Stomach (tissue), 9 donors: Measurements from ENCODE around the gene SLC39A1. TPM values are rescaled to one million over a fixed set of nuclear protein-coding genes. Genes with fewer than 3 reads are reported as not detected.
A peak's percentile ranks its signal among the peaks of the same experiment; 100 is the strongest.
"Not testable (repeated sequence)": the region's sequence is repeated elsewhere in the genome, so short reads cannot be mapped to it uniquely, and the experiment has no call there.

Source experiments
- DNase-seq, 2 donors: peaks; one replicate each; pipeline versions ENCODE4 v3.0.0 to v3.0.0-alpha.2; 2013 to 2019
- H3K27ac ChIP-seq, 5 donors: fragments of 200-600 bp in 4 of 5; sonication (generic) in 4 of 5; one replicate each; pipeline ENCODE4 v1.5.1; 2013 to 2019; ENCODE audit warnings: mild to moderate bottlenecking in 1 of 5, moderate library complexity in 1 of 5
- H3K27me3 ChIP-seq, 3 donors: fragments of 200-600 bp; sonication (generic); one replicate each; pipeline ENCODE4 v1.5.1; 2017 to 2019; ENCODE audit warnings: mixed run types in 1 of 3
- H3K36me3 ChIP-seq, 4 donors: fragments of 200-600 bp; sonication (generic); 1 replicate in 3 of 4; 2 replicates in 1 of 4; pipeline ENCODE4 v1.5.1; 2016 to 2019
- H3K4me1 ChIP-seq, 4 donors: fragments of 200-600 bp; sonication (generic); one replicate each; pipeline ENCODE4 v1.5.1; 2016 to 2019
- H3K4me3 ChIP-seq, 4 donors: fragments of 200-600 bp; sonication (generic) in 3 of 4; one replicate each; pipeline ENCODE4 v1.5.1; 2016 to 2019; ENCODE audit warnings: mild to moderate bottlenecking in 1 of 4
- H3K9me3 ChIP-seq, 4 donors: fragments of 200-600 bp; sonication (generic); one replicate each; pipeline ENCODE4 v1.5.1; 2016 to 2019
- CTCF ChIP-seq, 7 experiments: fragments of 450-650 bp in 4 of 7; fragments of 200-600 bp in 3 of 7; sonication (generic) in 3 of 7; IDR thresholded peaks; one replicate each; pipeline ENCODE4 v1.5.1; 2016 to 2019; ENCODE audit warnings: antibody characterized with exemption in 7 of 7, control low read depth in 2 of 7, mild to moderate bottlenecking in 1 of 7
- EP300 ChIP-seq: sonication (generic); formaldehyde crosslinking; IDR thresholded peaks from one replicate; pipeline ENCODE4 v1.6.1; 2017; ENCODE audit warnings: antibody characterized with exemption
- POLR2A ChIP-seq, 4 donors: fragments of 450-650 bp; IDR thresholded peaks; one replicate each; pipeline ENCODE4 v1.6.1; 2016; ENCODE audit warnings: antibody characterized with exemption in 4 of 4, control low read depth in 2 of 4, mild to moderate bottlenecking in 1 of 4, moderate library complexity in 1 of 4
- POLR2AphosphoS5 ChIP-seq, 3 donors: sonication (generic); formaldehyde crosslinking; IDR thresholded peaks; one replicate each; pipeline ENCODE4 v1.6.1; 2016; ENCODE audit warnings: antibody characterized with exemption in 3 of 3
- WGBS, 5 donors: extraction: QIAGEN DNeasy Blood & Tissue Kit in 3 of 5; methylation state at CpG; one replicate each; pipeline versions ENCODE4 v1.1.5 to v1.1.7; 2013 to 2018; 5-methylcytosine and 5-hydroxymethylcytosine counted together
- intact Hi-C: fragments of 100-400 bp; cut with DNase I; formaldehyde crosslinking; loops from one replicate; pipeline ENCODE4 v1.15.1; 2023; ENCODE audit warnings: low total_unique reads
- polyA plus RNA-seq, 3 donors: library from polyadenylated mRNA; stranded (reverse); fragments of 200-250 nt; gene quantifications; one replicate each; pipeline ENCODE4 v1.2.3, GENCODE V29; 2013
- total RNA-seq, 5 donors: library from RNA; depleted of rRNA; stranded (reverse); fragments of >200 nt; gene quantifications; one replicate each; pipeline versions ENCODE4 v1.1.0 to v1.2.3, GENCODE V29; 2014 to 2016
- donor health status: healthy with polysubstance abuse.
- donor health status: Bipolar disorder and iron deficiency.
- donor health status: healthy.

SLC39A1 gene
- total and polyA plus RNA-seq, 8 donors: 6.4 to 80.6 (median 34.9) TPM

GRCh38 chr1:154000420-154000819, 37.1 kb upstream of the SLC39A1 start:
- intact Hi-C loops: no loop called here
- no peaks in the 10 kb centered on the region for H3K27me3 ChIP-seq
- peaks cover 0 to 17% (median 4%) of the 10 kb centered on the region in 4 donors for H3K4me1 ChIP-seq
- no peak for DNase-seq
- no peaks in the 10 kb centered on the region for H3K9me3 ChIP-seq
- no peak for TF ChIP-seq EP300
- no peak for TF ChIP-seq POLR2AphosphoS5 (IDR thresholded peaks at IDR 0.05)
- TF ChIP-seq CTCF (IDR thresholded peaks at IDR 0.05): no peak
- TF ChIP-seq POLR2A (IDR thresholded peaks at IDR 0.05): no peak
- 57 to 71% (median 67%) methylated on average over 4 of the region's 4 CpGs for WGBS, 5 donors
- peaks cover 0 to 9% (median 6%) of the 10 kb centered on the region in 4 donors for H3K36me3 ChIP-seq
- H3K27ac ChIP-seq: peak overlapping the region in 1 of 5 donors; percentile 59
- H3K4me3 ChIP-seq: no peak overlapping the region

GRCh38 chr1:153996882-153997281, 33.5 kb upstream of the SLC39A1 start:
- H3K9me3 ChIP-seq, DNase-seq, H3K27me3 ChIP-seq, H3K4me3 ChIP-seq, intact Hi-C loops, H3K27ac ChIP-seq: not testable (repeated sequence)
- peaks cover 16 to 36% (median 25%) of the 10 kb centered on the region in 4 donors for H3K4me1 ChIP-seq
- peaks cover 24 to 44% (median 42%) of the 10 kb centered on the region in 4 donors for H3K36me3 ChIP-seq
- WGBS, 5 donors: 90 to 96% (median 93%) methylated on average over 10 of the region's 10 CpGs

DNA sequence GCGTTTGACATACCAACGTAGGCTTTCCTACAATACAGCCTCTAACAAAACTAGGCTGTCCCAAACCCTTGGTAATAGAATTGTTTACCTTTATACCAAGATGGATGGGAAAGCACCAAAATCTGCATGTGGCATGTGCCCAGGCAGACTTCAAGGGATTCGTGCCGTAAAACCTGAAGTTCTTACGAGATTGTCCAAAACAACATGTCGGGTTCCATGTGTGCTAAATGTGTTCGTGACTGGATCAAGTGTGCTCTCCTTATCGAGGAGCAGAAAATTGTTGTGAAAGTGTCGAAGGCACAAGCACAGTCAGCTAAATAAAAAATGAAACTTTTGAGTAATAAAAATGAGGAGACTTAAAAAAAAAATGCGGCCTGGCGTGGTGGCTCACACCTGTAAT, 32.3 kb upstream of the SLC39A1 start:
- H3K27me3 ChIP-seq: no peaks in the 10 kb centered on the region
- H3K27ac ChIP-seq: no peak overlapping the region
- peaks cover 18 to 41% (median 29%) of the 10 kb centered on the region in 4 donors for H3K4me1 ChIP-seq
- no peak overlapping the region for H3K4me3 ChIP-seq
- H3K9me3 ChIP-seq: no peaks in the 10 kb centered on the region
- intact Hi-C loops: no loop called here
- TF ChIP-seq POLR2AphosphoS5 (IDR thresholded peaks at IDR 0.05) (no peak), CTCF (IDR thresholded peaks at IDR 0.05) (no peak), EP300 (no peak), POLR2A (IDR thresholded peaks at IDR 0.05) (no peak)
- peaks cover 24 to 47% (median 44%) of the 10 kb centered on the region in 4 donors for H3K36me3 ChIP-seq
- no peak for DNase-seq
- WGBS, 5 donors: 93 to 96% (median 94%) methylated on average over 11 of the region's 11 CpGs

- WGBS, 5 donors: 86 to 92% (median 90%) methylated on average over 3 of the region's 3 CpGs
- TF ChIP-seq POLR2A (IDR thresholded peaks at IDR 0.05) (no peak), CTCF (IDR thresholded peaks at IDR 0.05) (no peak), POLR2AphosphoS5 (IDR thresholded peaks at IDR 0.05) (no peak), EP300 (no peak)
- intact Hi-C loops: no loop called here
- Histone ChIP-seq H3K4me3 (no peak overlapping the region), H3K4me1 (peaks cover 18 to 43% (median 27%) of the 10 kb centered on the region in 4 donors), H3K9me3 (no peaks in the 10 kb centered on the region), H3K27me3 (no peaks in the 10 kb centered on the region), H3K36me3 (peaks cover 24 to 47% (median 44%) of the 10 kb centered on the region in 4 donors), H3K27ac (no peak overlapping the region)
- no peak for DNase-seq
Observed at GRCh38 chr1:153995202-153995601, 31.9 kb upstream of the SLC39A1 start.

DNA sequence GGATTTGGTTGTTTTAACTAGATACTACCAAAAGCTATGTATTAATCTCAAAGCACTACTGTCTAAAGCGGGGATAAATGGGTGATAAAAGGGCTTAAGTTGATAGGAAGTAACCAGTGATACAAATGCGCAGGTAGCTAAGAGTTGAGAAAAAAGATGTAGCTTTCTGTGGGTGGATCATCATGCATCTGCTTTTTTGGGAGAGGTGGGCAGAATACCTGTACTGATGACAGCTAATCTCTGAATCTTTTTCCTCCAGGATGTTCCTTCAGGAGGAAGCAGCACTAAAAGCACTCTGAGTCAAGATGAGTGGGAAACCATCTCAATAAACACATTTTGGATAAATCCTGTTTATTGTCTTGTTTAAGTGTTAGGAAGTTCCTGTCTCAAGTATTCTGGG, 28.5 kb upstream of the SLC39A1 start:
- intact Hi-C loops: no loop called here
- peak overlapping the region in 4 of 5 donors; percentile 93 to 98 (median 98) for H3K27ac ChIP-seq

More for the DNA sequence above, 28.5 kb upstream of the SLC39A1 start:
- WGBS, 5 donors: 57 to 80% (median 78%) methylated on average over 2 of the region's 2 CpGs
- Histone ChIP-seq H3K36me3 (peaks cover 24 to 47% (median 44%) of the 10 kb centered on the region in 4 donors), H3K27me3 (no peaks in the 10 kb centered on the region), H3K4me1 (peaks cover 22 to 57% (median 35%) of the 10 kb centered on the region in 4 donors), H3K4me3 (peak overlapping the region; percentile 76 to 97 (median 88)), H3K9me3 (no peaks in the 10 kb centered on the region)
- TF ChIP-seq EP300: no peak
- no peak for TF ChIP-seq POLR2AphosphoS5 (IDR thresholded peaks at IDR 0.05)
- no peak for TF ChIP-seq POLR2A (IDR thresholded peaks at IDR 0.05)
- TF ChIP-seq CTCF (IDR thresholded peaks at IDR 0.05): no peak
- no peak for DNase-seq
